COR-L47 (cell line): Measurements from ENCODE around the gene MAST4.
"Not testable (repeated sequence)": the region's sequence is repeated elsewhere in the genome, so short reads cannot be mapped to it uniquely, and the experiment has no call there.

Experiments used
- DNase-seq: peaks from one replicate; lab custom pipeline; 2025; lab: John Stamatoyannopoulos, UW

MAST4 gene

DNA sequence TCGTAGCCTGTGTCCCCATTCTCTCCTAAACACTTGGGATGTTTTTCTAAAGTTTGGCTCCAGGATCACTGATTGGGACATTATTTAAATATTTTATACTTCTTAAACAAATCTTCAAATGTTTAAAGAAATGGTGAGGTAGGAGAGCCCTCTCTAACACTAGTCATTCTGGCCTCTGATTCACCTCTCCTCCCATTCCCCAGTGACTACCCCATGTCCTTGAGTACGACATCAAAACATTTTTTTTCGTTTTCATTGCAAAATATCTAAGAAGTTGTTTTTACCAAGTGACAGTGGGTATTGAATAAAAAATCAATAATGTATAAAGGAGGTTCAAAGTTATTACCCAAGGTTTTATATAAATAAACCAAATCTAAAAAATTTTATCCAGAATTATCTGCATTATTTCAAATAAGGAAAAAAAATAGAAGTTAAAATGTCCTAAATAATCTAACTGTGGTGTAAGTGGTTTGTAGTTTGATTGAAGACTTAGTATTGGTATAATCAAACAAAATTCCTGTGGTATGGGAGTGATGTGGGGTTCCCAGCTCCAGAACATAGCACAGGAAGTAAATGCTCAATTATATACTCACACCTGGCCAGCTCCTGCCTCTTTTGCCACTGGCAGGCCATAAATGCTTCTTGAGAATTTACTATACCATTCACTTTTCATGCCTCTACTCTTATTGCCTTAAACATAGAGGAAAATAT is 51.1 kb downstream of the MAST4 start:
- DNase-seq = no peak

GRCh38 chr5:66652818-66653217 is 56.6 kb downstream of the MAST4 start:
- DNase-seq = no peak

DNA sequence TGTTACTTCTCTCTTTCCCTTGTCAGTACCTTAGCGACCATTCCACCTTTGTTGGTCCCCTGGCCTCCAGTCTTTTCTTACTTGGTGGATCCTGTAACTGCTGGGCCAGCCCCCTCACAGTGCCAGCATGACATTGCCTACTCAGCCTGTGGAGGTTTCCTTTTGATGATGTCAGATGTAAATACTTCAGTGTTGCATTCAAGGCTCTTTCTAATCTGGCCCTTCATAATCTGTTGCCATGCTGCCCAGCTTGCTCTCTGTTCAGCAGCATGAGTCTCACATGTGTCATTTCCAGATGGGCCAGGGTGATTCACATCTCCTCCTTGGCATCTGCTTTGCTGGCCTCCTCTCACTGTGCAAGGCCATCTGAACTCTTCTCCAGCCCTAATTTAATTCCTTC is 57.1 kb downstream of the MAST4 start:
- no peak for DNase-seq

DNA sequence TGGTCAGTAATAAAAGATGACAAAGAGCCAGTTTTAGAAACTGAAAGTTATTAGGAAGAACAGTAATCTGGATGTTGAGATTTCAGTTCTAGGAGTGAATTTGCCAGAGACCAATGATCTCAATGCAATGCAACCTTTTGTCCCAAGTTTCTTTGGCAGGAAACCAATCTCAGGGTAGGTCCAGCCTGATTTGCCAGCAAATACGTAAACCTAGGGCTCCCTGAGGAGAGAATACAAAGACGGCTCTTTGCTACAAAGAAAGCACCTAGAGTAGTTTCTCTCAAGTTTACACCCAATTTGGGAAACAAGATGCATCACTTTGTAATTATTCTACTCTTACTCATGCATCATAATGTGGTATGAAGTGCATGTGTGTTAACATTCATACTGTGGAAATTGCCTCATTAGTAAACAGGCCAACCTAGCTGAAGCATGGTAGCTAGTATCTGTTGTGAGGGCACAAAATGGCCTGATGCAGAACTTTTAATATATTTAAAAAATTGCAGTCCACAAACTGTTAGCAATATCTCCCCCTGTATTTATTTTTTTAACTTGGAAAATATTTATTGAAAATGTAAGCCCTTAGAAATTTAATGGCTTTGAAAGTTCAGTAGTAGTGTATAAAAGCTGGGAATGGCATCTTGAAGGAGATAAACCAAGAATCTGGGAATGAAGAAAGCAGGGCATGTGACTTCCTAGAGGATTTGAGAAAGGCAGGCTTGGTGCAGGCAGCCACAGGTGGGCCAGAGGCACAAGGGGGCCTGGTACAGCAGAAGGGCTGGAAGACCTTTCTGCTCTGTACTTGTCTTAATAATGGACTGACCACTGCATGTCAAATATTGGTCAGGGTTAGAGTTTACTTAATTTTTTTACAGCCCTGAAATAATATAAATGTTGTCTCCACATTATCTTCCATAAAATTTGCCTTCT is 59.5 kb downstream of the MAST4 start:
- peak; percentile 60 for DNase-seq

DNA sequence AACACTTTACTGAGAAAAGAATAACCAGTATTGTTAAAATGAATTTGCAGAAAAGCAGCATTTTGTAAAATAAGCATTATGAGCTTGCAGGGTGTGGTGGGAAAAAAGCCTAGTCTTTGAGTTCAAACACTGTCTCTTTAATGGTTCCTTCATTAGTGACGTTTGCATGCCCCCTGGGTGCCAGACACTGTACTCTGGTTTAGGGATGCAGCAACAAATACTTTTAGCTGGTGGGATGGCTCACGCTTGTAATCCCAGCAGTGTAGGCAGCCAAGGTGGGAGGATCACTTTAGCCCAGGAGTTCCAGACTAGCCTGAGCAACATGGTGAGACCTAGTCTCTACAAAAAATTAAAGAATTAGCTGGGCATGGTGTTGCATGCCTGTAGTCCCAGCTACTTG is 62.3 kb downstream of the MAST4 start:
- DNase-seq = peak; percentile 13

DNA sequence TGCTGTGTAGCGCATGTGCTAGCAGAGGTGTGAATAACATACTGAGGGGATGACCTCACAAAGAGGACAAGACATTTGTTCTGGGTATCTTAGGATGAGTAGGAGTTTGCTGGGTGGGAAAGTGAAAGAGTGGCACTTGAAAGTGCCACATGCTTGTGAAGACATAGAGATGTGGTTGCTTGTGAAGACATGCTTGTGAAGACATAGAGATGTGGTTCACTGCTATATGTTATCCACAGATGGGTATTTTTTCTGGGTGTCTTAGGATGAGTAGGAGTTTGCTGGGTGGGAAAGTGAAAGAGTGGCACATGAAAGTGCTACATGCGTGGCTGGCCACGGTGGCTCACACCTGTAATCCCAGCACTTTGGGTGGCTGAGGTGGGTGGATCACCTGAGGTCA is 63.6 kb downstream of the MAST4 start:
- DNase-seq = no peak

DNA sequence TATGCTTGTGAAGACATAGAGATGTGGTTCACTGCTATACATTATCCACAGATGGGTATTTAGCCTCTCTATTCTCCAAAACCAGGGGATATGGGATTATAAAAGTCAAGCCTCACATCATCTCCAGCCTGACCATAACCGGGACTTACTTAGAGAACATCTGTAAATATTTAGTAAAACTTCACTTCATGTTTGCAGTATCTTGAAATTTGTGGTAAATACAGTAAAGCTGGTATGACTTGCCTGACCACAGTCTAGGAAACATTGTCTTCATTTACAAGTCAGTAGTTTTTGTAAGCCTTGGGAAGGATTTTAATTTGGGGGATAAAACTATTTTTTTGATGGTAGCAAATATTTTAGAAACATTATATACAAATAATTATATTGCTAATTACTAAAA is 64.2 kb downstream of the MAST4 start:
- DNase-seq = no peak

DNA sequence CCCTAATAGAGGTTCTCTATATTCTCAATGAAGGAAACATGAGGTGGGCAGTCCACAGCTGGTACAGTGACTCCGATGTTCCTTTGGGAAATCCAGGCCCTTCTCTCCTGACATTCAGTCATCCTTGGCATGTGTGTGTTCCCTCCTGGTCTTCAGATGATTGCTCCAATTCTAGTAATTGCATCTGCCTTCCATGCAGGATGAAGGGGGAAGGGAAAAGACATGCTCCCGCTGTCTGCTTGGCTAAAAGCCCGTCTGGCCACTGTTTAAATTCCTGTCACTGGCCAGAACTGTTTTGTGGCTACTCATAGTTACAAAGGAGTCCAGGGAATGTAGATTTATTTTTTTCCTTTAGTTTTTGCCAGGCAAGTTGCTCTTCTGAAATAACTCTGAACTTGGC is 65.0 kb downstream of the MAST4 start:
- DNase-seq = peak; percentile 75

DNA sequence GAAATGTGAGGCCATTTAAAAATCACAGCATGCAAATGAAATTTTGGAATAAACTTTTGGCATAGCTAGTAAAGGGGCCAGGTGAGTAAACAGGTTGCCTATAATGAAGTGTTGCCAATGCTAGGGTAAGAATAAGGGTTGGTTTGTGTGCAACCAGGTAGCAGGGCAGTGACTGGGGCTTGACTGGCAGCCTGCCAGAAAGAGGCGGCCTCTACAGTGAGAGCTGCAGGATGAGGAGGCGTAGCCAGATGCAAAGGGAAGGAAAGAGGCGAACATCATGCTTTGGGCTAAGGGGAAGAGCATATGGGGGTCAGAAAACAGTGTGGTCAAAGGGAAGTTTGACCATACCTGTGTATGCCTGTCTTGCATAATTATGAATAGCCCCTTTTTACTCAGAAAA is 70.6 kb downstream of the MAST4 start:
- peak; percentile 90 for DNase-seq

DNA sequence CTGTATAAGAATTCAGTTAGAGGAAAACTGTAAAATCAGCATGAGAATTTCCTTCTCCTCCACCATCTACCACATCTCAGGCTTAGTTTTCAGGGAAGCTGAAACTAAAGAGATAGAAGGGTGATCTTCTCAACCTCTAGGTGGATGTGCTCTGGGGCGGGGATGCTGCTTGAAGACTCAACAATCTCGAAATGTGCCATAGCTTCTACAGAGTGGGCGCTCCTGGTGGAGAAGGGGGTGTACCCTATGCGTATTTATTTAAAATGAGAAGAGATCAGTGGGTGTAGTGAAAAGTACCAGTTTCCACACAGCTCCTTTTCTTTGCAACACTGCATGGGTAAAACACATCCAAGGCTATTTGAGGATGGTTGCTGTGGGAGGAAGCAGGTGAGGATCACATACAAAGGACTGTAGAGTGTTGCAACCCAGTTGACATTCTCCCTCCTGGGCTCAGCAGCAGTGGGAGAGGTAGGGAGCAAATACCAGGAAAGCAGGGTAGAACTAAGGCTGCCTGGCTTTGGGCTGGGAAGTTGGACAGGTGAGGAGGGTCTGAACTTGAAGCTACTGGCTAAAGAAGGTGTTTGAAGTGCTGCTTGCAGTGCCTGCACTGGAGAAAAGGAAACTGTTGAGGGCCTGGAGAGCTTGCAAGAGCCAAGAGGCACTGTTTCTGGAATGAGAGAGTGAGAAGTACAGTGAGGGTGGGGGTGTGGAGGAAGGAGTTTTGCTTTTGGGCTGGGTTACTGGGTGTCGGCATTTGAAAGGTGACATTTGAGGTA is 73.1 kb downstream of the MAST4 start:
- DNase-seq = no peak

DNA sequence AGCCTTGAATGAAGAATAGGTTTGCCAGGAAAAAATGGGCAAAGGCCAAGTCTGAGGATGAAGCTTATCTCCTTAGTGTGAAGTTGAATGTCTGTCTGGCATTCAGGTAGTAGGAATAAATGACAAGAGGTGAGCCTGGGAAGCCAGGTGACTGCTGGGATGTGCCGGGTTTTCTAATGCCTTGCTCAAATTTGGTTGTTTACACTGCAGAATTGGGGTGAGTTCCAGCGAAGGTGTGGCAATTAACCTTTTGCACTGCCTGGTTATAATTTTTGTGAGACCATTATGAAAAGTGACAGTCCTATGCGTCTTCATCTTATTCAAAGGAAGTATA is 73.6 kb downstream of the MAST4 start:
- peak; percentile 16 for DNase-seq

DNA sequence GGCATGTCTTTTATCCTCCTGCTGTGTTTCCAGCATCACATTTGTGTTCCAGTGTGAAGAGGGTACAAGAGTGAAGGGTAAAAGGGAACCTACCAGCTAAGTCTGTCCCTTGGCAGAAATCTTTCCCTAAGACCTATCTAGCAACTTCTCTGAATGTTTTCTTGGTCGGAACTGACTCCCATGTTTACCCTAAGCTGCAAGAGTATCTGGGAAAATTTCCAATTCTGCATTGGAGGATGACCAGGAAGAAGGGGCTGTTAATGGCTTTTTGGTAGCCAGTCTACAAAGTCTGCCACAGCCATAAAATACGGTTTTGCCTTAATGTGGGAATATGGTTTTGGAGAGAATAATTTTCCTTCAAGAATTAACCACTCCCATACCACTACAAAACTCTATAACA is 75.1 kb downstream of the MAST4 start:
- DNase-seq = no peak

DNA sequence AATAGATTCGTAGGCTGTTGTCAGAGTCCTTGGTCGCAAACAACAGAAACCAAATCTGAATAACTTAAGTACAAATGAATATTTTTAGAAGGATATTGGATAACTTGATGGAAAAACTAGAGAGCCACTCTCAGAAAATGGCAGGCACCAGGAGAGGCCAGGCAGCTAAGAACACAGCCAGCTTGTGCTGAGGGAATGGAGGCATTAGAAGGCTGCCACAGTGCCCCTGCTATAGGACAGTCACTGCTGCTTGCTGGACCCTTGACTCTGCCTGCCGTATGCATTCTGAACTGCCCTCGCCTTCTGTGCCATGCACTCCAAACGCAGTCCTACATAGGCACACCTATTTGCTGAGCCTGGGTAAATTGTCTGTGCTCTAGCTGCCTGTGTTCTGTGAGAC is 78.6 kb downstream of the MAST4 start:
- DNase-seq = no peak

DNA sequence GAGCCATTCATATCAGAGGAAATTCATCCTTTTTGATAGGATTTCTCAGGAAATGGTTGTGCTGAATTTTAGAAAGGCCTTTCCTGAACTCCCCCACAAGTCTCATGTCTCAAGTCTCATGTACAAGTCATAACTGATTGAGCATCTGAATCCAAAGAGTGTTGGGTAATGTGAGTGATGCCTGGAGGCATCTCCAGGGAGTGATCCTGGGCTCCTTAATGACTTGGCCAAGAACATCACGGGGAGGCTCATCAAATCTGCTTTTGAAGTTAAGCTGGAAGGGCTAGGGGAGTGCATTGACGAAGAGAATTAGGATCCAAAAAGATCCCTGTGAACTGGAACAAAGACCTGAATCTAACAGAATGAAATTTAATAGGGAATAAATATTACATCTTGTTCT is 79.2 kb downstream of the MAST4 start:
- DNase-seq = no peak

DNA sequence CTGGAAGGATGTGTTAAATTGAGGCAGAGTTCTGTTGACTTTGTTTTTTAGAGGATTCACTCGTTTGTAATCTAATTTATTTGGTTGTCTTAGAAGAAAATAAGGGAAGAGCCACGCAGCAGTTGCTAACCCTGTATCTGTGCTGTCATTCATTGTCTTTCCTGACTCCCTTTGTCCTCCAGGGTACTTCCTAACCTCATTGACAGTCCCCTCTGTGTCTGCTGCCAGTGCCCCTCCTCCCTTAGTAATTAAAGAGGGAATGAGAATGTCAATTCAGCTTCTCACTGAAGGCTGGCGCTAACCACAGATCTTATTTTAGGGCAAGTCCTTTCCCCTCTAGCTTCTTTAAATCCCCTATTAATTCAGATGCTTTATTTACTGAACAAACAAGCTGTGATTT is 84.0 kb downstream of the MAST4 start:
- DNase-seq = peak; percentile 35

DNA sequence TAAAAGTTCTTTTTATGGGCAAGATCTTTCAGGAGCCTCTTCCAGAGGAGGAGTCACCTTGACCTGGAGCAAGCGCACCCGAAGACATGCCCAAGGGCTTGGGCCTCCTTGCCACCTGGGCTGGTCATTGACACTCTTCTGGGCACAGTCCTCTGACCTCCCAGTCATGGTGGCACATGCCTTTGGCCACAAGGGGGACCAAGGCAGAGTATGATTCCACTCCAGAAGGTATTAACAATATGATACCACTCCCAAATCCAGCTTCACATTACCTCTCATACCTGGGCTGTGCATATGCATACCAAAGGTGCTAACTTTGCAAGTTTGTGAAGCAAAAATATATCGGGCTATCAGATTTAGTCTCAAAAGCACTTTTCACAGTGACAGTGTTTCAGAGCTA is 84.6 kb downstream of the MAST4 start:
- no peak for DNase-seq

- DNase-seq = no peak
Observed at GRCh38 chr5:66684663-66685062, 88.5 kb downstream of the MAST4 start.

DNA sequence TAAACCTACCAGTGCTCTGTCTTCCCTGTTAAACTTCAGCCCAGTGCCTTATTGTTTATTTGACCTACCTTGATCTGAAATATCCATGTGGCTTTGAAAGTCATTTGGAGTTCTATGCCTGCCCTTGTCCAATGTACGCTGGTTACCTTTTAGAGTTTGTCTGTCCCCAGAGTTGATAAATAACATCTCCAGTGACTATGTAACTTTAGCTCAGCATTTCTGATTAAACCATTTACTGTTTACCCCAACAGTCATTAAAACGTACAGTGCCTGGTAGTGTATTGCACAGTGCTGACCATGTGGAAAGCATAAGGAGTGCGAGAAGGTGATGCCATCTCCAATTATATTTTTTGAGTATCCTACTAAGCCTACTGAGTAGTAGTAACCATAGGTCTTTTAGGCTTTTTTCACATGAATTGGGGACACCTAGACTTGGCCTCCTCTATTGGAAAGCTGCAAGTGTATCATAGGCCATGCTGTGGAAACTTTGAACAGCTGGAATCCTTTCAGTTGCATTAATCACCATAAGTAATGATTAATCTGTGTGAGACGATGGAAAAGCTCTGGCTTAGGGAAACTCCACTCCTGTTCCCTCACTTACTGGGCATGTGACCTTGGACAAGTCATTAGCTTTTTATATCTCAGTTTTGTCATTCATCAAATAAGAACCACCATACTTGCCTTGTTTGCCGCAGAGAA is 93.5 kb downstream of the MAST4 start:
- no peak for DNase-seq

- DNase-seq = no peak
Observed at GRCh38 chr5:66694036-66694435, 97.8 kb downstream of the MAST4 start.

GRCh38 chr5:66695840-66696239 is 99.6 kb downstream of the MAST4 start:
- not testable (repeated sequence) for DNase-seq

- DNase-seq = no peak
Observed at GRCh38 chr5:66697796-66698564, 101.8 kb downstream of the MAST4 start.
